CD4-positive, alpha-beta T cell treated with Interleukin-10 for 1 hour (primary cell): Measurements from ENCODE around the gene ABCF2.
A peak's percentile ranks its signal among the peaks of the same experiment; 100 is the strongest.

Experiments used
- DNase-seq: peaks from one replicate; pipeline ENCODE4 v3.0.0-alpha.2; 2020

Gene ABCF2

GRCh38 chr7:151172273-151173141, 54.5 kb downstream of the ABCF2 start:
- DNase-seq, result peak; percentile 84

GRCh38 chr7:151168787-151169162, 58.2 kb downstream of the ABCF2 start:
- DNase-seq, result no peak

GRCh38 chr7:151168003-151168786, 58.8 kb downstream of the ABCF2 start:
- peak; percentile 64 for DNase-seq

GRCh38 chr7:151167197-151167961, 59.6 kb downstream of the ABCF2 start, which contains the start of gene GBX1:
GBX1 (minus strand) TSS chr7:151167694; CDS start chr7:151167548, 146 bp downstream.
- DNase-seq, result no peak

- DNase-seq, result no peak
Measured at GRCh38 chr7:151166629-151167196, 60.3 kb downstream of the ABCF2 start.
